ENCODE measurements around the gene CRYL1. TPM values are rescaled to one million over a fixed set of nuclear protein-coding genes. Genes with fewer than 3 reads are reported as not detected.

CRYL1 gene
- total and polyA plus RNA-seq, 2 experiments from 2014 or later: 65.5 to 66.2 TPM

- Histone ChIP-seq H3K9me2 (replicated peaks; ENCODE audit: insufficient read depth) (no peaks in the 10 kb centered on the region), H2AFZ (no peak overlapping the region), H3K4me2 (no peak overlapping the region), H3K27ac (no peak overlapping the region), H3K4me3 (no peak overlapping the region), H3K36me3 (replicated peaks; ENCODE audit: insufficient read depth, low read depth) (no peaks in the 10 kb centered on the region), H3K27me3 (no peaks in the 10 kb centered on the region), H3K9me3 (ENCODE audit: low read depth) (no peaks in the 10 kb centered on the region), H3K79me2 (no peaks in the 10 kb centered on the region), H4K20me1 (ENCODE audit: insufficient read depth, poor library complexity, severe bottlenecking) (no peaks in the 10 kb centered on the region), H3K4me1 (ENCODE audit: insufficient read depth) (peaks cover 9% of the 10 kb centered on the region)
- WGBS (ENCODE audit: low lambda C conversion rate, missing lambda C conversion rate): 97% methylated on average over 4 of the region's 4 CpGs
- DNase-seq (ENCODE audit: low spot score): no peak
- no peak for TF ChIP-seq EZH2phosphoT487 (IDR thresholded peaks at IDR 0.05; ENCODE audit: low read depth, severe bottlenecking, unreplicated experiment)
- no peak for TF ChIP-seq CTCF (IDR thresholded peaks at IDR 0.05; ENCODE audit: poor library complexity)
- TF ChIP-seq EZH2 (IDR thresholded peaks at IDR 0.05; ENCODE audit: borderline replicate concordance): no peak
Observed at GRCh38 chr13:20430296-20430695, 95.4 kb downstream of the CRYL1 start.

- no peaks in the 10 kb centered on the region for H3K9me2 ChIP-seq (replicated peaks; ENCODE audit: insufficient read depth)
- H3K4me2 ChIP-seq: no peak overlapping the region
- no peak overlapping the region for H3K4me3 ChIP-seq
- no peak for DNase-seq (ENCODE audit: low spot score)
- H3K4me1 ChIP-seq (ENCODE audit: insufficient read depth): peaks cover 11% of the 10 kb centered on the region
- no peaks in the 10 kb centered on the region for H4K20me1 ChIP-seq (ENCODE audit: insufficient read depth, poor library complexity, severe bottlenecking)
- no peaks in the 10 kb centered on the region for H3K27me3 ChIP-seq
- no peaks in the 10 kb centered on the region for H3K36me3 ChIP-seq (replicated peaks; ENCODE audit: insufficient read depth, low read depth)
- no peak overlapping the region for H3K27ac ChIP-seq
- no peaks in the 10 kb centered on the region for H3K9me3 ChIP-seq (ENCODE audit: low read depth)
- no peak overlapping the region for H2AFZ ChIP-seq
- TF ChIP-seq EZH2phosphoT487 (IDR thresholded peaks at IDR 0.05; ENCODE audit: low read depth, severe bottlenecking, unreplicated experiment) (no peak), EZH2 (IDR thresholded peaks at IDR 0.05; ENCODE audit: borderline replicate concordance) (no peak), CTCF (IDR thresholded peaks at IDR 0.05; ENCODE audit: poor library complexity) (no peak)
- over 99% methylated on average over 9 of the region's 9 CpGs for WGBS (ENCODE audit: low lambda C conversion rate, missing lambda C conversion rate)
- no peaks in the 10 kb centered on the region for H3K79me2 ChIP-seq
Observed at GRCh38 chr13:20429682-20430081, 96.0 kb downstream of the CRYL1 start.

GRCh38 chr13:20428666-20429644 lies 96.7 kb downstream of the CRYL1 start:
- H3K4me3 ChIP-seq: no peak overlapping the region
- no peaks in the 10 kb centered on the region for H4K20me1 ChIP-seq (ENCODE audit: insufficient read depth, poor library complexity, severe bottlenecking)
- DNase-seq (ENCODE audit: low spot score): no peak
- H3K9me2 ChIP-seq (replicated peaks; ENCODE audit: insufficient read depth): no peaks in the 10 kb centered on the region
- H3K36me3 ChIP-seq (replicated peaks; ENCODE audit: insufficient read depth, low read depth): no peaks in the 10 kb centered on the region
- H2AFZ ChIP-seq: no peak overlapping the region
- H3K79me2 ChIP-seq: no peaks in the 10 kb centered on the region
- TF ChIP-seq CTCF (IDR thresholded peaks at IDR 0.05; ENCODE audit: poor library complexity) (no peak), EZH2 (IDR thresholded peaks at IDR 0.05; ENCODE audit: borderline replicate concordance) (no peak), EZH2phosphoT487 (IDR thresholded peaks at IDR 0.05; ENCODE audit: low read depth, severe bottlenecking, unreplicated experiment) (no peak)
- H3K27me3 ChIP-seq: no peaks in the 10 kb centered on the region
- H3K4me1 ChIP-seq (ENCODE audit: insufficient read depth): peaks cover 11% of the 10 kb centered on the region
- no peak overlapping the region for H3K4me2 ChIP-seq
- H3K9me3 ChIP-seq (ENCODE audit: low read depth): no peaks in the 10 kb centered on the region
- no peak overlapping the region for H3K27ac ChIP-seq
- WGBS (ENCODE audit: low lambda C conversion rate, missing lambda C conversion rate): 97% methylated on average over 10 of the region's 11 CpGs
